ENCODE results near the gene CACNB1. TPM values are rescaled to one million over a fixed set of nuclear protein-coding genes. Genes with fewer than 3 reads are reported as not detected.

The CACNB1 gene
- polyA plus RNA-seq, 1 experiment: 3.2 TPM

DNA sequence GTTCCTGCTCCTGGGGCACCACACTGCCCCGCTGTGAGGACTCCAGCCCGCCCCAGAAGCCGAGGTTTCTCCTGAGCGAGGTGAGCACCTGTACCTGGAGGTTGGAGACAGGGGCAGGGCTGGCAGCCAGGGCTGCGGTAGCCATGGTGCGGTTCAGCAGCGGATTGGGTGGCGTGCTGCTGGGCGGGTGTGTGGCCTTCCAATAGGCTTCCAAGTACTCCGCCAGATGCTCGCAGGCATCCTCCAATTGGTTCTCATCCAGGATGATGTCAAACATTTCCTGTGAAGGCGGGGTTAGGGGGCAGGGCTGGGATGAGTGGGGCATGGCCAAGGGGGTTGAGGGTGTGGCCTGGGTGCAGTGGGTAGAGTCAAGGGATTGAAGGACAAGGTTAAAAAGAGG, 20.2 kb downstream of the CACNB1 start:
- Histone ChIP-seq H3K27me3 (ENCODE audit: control insufficient read depth, insufficient read depth, low read length) (no peaks in the 10 kb centered on the region), H3K27ac (ENCODE audit: low read depth, low read length) (no peak overlapping the region), H3K9me3 (ENCODE audit: control insufficient read depth, insufficient read depth, low read length) (no peaks in the 10 kb centered on the region; the same call in 1 of the 2 replicates), H3K4me3 (ENCODE audit: low read depth, low read length) (no peak overlapping the region)
- TF ChIP-seq, protein P1, sequence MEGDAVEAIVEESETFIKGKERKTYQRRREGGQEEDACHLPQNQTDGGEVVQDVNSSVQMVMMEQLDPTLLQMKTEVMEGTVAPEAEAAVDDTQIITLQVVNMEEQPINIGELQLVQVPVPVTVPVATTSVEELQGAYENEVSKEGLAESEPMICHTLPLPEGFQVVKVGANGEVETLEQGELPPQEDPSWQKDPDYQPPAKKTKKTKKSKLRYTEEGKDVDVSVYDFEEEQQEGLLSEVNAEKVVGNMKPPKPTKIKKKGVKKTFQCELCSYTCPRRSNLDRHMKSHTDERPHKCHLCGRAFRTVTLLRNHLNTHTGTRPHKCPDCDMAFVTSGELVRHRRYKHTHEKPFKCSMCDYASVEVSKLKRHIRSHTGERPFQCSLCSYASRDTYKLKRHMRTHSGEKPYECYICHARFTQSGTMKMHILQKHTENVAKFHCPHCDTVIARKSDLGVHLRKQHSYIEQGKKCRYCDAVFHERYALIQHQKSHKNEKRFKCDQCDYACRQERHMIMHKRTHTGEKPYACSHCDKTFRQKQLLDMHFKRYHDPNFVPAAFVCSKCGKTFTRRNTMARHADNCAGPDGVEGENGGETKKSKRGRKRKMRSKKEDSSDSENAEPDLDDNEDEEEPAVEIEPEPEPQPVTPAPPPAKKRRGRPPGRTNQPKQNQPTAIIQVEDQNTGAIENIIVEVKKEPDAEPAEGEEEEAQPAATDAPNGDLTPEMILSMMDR (IDR thresholded peaks at IDR 0.05; ENCODE audit: low read depth, low read length): no peak
- DNase-seq (ENCODE audit: low read depth, low spot score): no peak
- ChIA-PET CTCF (interaction anchor here (5.2 kb wide), 1 partner anchor 11 kb away, joined by 54 read pairs; the partner anchor contains the start of gene ARL5C), POLR2A (no interaction called here)

DNA sequence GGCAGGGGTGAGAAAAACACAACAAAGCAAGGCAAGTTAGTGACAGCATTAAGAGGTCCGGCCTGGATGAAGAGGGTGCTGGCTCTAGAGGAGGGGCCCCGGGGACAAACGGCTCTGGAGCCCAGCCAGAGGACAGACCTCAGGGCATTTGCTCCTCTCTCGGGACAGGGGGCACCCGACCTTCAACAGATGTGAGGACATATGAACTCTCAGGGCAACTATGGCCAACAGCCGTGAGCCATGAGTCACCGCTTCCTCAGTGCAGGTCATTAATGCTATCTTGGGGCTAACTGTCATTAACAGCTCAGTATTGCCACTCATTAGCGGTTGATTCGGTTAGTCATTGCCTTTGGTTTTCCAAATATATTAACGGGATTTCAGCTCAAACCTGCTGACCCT, 21.8 kb downstream of the CACNB1 start:
- ChIA-PET POLR2A (no interaction called here), CTCF (interaction anchor here (0.7 to 5.2 kb wide), 15 partner anchors 8 to 198 kb away, joined by 3 to 70 read pairs (median 7); partner anchors contain the start of genes ARL5C and RPL19)
- no peak for DNase-seq (ENCODE audit: low read depth, low spot score)
- H3K9me3 ChIP-seq (ENCODE audit: control insufficient read depth, insufficient read depth, low read length): no peaks in the 10 kb centered on the region; the same call in 1 of the 2 replicates
- TF ChIP-seq, protein P1 (IDR thresholded peaks at IDR 0.05; ENCODE audit: low read depth, low read length): no peak
- no peak overlapping the region for H3K27ac ChIP-seq (ENCODE audit: low read depth, low read length)
- H3K4me3 ChIP-seq (ENCODE audit: low read depth, low read length): no peak overlapping the region
- H3K27me3 ChIP-seq (ENCODE audit: control insufficient read depth, insufficient read depth, low read length): no peaks in the 10 kb centered on the region

DNA sequence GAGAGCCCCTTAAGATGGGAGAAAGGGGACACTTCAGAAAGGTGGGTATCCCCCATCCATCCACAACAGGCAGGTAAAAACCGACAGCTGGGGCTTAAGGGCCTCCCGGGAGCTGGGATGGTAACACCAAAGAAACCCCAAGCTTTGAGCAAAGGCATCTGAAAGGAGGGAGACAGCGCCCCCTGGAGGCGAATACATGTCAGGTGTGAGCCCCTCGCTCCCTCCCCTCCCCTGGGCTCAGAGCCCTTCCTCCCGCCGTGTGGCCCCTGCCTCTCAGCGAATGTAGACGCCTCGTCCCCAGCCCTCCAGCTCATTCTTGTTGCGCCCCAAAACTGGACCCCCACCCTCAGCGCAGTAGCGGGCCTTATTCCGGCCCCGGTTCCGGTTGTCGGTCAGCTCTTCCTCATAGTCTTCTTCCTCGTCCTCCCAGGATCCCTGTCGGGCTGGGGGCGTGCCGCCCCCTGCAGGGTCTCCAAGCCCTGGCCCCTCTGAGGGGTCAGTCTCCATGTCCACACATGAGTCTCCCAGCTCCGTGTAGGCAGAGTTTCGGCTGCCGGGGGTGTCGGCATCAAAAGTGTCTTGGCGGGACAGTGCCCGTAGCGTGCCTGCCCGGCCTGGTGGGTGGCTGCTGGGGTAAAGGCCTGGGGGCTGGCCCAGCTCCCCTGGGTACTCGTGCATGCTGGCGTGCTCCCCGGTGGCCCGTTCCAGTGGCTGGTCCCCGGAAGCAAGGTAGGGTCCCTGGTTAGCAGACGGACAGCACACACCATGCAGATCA, 22.4 kb downstream of the CACNB1 start:
- POLR2A ChIA-PET: interaction anchor here (0.9 kb wide), 1 partner anchor 10 kb away, joined by 3 read pairs; no protein-coding TSS in a partner anchor

DNA sequence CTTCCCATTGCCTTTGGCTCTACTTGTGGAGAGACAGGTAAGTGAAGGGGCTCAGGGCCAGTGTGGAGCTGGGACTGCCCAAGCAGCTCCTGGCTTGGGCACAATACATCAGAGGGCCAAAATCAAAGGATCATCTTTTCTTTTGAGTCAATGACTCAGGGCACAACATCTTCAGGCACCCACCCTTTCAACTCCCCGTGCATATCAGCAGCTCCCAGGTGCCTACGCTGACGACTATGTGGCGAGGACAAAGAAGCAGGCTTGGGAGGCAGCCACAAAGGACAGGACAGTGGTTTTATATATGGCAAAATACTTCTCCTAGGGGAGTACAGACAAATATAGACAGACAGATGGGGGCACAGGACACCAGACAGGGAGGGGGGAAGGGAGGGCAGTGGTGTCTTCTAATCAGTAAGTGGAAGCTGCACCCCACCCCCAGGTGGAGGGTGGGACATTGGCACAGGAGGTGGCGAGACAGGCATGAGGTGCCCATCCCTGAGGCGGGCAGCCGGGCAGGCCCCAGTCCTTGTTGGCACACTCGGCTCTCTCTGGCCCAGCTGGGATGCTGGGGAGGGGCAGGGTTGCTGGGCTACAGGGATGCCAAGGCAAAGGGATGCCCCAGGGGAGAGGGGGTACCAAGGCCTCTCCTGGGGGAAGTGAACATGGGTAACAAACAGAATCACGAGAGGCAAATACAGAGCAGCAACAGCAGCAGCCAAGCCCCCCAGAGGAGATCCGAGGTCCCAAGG, 23.8 kb downstream of the CACNB1 start:
- no peak for DNase-seq (ENCODE audit: low read depth, low spot score)
- Histone ChIP-seq H3K27ac (ENCODE audit: low read depth, low read length) (no peak overlapping the region), H3K27me3 (ENCODE audit: control insufficient read depth, insufficient read depth, low read length) (no peaks in the 10 kb centered on the region), H3K4me3 (ENCODE audit: low read depth, low read length) (no peak overlapping the region), H3K9me3 (ENCODE audit: control insufficient read depth, insufficient read depth, low read length) (no peaks in the 10 kb centered on the region; the same call in 1 of the 2 replicates)
- TF ChIP-seq, protein P1 (IDR thresholded peaks at IDR 0.05; ENCODE audit: low read depth, low read length): no peak
- POLR2A ChIA-PET: interaction anchor here (0.7 kb wide), 1 partner anchor 138 kb away, joined by 4 read pairs; no protein-coding TSS in a partner anchor
- CTCF ChIA-PET: interaction anchor here (0.9 to 5.2 kb wide), 11 partner anchors 8 to 248 kb away, joined by 3 to 70 read pairs (median 6); partner anchors contain the start of genes ARL5C, LASP1NB and STAC2

More for the DNA sequence above, 22.4 kb downstream of the CACNB1 start:
- no peaks in the 10 kb centered on the region; the same call in 1 of the 2 replicates for H3K9me3 ChIP-seq (ENCODE audit: control insufficient read depth, insufficient read depth, low read length)
- CTCF ChIA-PET: interaction anchor here (0.6 to 5.2 kb wide), 29 partner anchors 8 to 249 kb away, joined by 3 to 70 read pairs (median 4); partner anchors contain the start of genes ARL5C, LASP1NB, RPL19 and STAC2
- H3K27ac ChIP-seq (ENCODE audit: low read depth, low read length): no peak overlapping the region
- H3K27me3 ChIP-seq (ENCODE audit: control insufficient read depth, insufficient read depth, low read length): no peaks in the 10 kb centered on the region
- no peak for DNase-seq (ENCODE audit: low read depth, low spot score)
- H3K4me3 ChIP-seq (ENCODE audit: low read depth, low read length): no peak overlapping the region
- TF ChIP-seq, protein P1 (IDR thresholded peaks at IDR 0.05; ENCODE audit: low read depth, low read length): peak; percentile 78
